ENCODE results near the gene RHBDL1. TPM values are rescaled to one million over a fixed set of nuclear protein-coding genes. Genes with fewer than 3 reads are reported as not detected.

RHBDL1 gene
- total and polyA plus RNA-seq, 9 of the 15 experiments (the other 6 are each of a cell fraction or from before 2014, with no cell fraction given) = 0.03 to 5.6 (median 1.3) TPM; not detected in 1

- TF ChIP-seq, protein P1, sequence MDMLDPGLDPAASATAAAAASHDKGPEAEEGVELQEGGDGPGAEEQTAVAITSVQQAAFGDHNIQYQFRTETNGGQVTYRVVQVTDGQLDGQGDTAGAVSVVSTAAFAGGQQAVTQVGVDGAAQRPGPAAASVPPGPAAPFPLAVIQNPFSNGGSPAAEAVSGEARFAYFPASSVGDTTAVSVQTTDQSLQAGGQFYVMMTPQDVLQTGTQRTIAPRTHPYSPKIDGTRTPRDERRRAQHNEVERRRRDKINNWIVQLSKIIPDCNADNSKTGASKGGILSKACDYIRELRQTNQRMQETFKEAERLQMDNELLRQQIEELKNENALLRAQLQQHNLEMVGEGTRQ (CRISPR knock-in tag; IDR thresholded peaks at IDR 0.05) = no peak
- TF ChIP-seq ZNF146 (CRISPR knock-in tag; IDR thresholded peaks at IDR 0.05; ENCODE audit: unreplicated experiment) (no peak), XRCC5 (IDR thresholded peaks at IDR 0.05; ENCODE audit: low read depth, low read length) (no peak), IRF9 (tag; IDR thresholded peaks at IDR 0.05) (no peak), ZBTB2 (IDR thresholded peaks at IDR 0.05) (no peak), E2F3 (CRISPR knock-in tag; IDR thresholded peaks at IDR 0.05) (no peak), WHSC1 (IDR thresholded peaks at IDR 0.05; ENCODE audit: low read length) (no peak), THRB (CRISPR knock-in tag; conservative IDR thresholded peaks at IDR 0.05) (no peak), TAF9B (IDR thresholded peaks at IDR 0.05; ENCODE audit: partially characterized antibody) (no peak), IFI16 (CRISPR knock-in tag; IDR thresholded peaks at IDR 0.05) (no peak), ZNF165 (CRISPR knock-in tag; IDR thresholded peaks at IDR 0.05; ENCODE audit: borderline replicate concordance) (no peak), PPARD (CRISPR knock-in tag; IDR thresholded peaks at IDR 0.05) (no peak), ZNF561 (CRISPR knock-in tag; conservative IDR thresholded peaks at IDR 0.05) (no peak), HEY1 (CRISPR knock-in tag; IDR thresholded peaks at IDR 0.05; ENCODE audit: borderline replicate concordance) (no peak), ZKSCAN8 (CRISPR knock-in tag; IDR thresholded peaks at IDR 0.05) (no peak), FOXM1 (IDR thresholded peaks at IDR 0.05; ENCODE audit: low read depth) (no peak), FOXM1 (CRISPR knock-in tag; IDR thresholded peaks at IDR 0.05; ENCODE audit: low read depth) (no peak), SNIP1 (IDR thresholded peaks at IDR 0.05; ENCODE audit: low read depth) (no peak), GATAD2A (IDR thresholded peaks at IDR 0.05) (no peak), TFAM (CRISPR knock-in tag; conservative IDR thresholded peaks at IDR 0.05) (no peak)
- TF ChIP-seq, protein P2, sequence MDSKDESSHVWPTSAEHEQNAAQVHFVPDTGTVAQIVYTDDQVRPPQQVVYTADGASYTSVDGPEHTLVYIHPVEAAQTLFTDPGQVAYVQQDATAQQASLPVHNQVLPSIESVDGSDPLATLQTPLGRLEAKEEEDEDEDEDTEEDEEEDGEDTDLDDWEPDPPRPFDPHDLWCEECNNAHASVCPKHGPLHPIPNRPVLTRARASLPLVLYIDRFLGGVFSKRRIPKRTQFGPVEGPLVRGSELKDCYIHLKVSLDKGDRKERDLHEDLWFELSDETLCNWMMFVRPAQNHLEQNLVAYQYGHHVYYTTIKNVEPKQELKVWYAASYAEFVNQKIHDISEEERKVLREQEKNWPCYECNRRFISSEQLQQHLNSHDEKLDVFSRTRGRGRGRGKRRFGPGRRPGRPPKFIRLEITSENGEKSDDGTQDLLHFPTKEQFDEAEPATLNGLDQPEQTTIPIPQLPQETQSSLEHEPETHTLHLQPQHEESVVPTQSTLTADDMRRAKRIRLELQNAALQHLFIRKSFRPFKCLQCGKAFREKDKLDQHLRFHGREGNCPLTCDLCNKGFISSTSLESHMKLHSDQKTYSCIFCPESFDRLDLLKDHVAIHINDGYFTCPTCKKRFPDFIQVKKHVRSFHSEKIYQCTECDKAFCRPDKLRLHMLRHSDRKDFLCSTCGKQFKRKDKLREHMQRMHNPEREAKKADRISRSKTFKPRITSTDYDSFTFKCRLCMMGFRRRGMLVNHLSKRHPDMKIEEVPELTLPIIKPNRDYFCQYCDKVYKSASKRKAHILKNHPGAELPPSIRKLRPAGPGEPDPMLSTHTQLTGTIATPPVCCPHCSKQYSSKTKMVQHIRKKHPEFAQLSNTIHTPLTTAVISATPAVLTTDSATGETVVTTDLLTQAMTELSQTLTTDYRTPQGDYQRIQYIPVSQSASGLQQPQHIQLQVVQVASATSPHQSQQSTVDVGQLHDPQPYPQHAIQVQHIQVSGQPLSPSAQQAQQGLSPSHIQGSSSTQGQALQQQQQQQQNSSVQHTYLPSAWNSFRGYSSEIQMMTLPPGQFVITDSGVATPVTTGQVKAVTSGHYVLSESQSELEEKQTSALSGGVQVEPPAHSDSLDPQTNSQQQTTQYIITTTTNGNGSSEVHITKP (IDR thresholded peaks at IDR 0.05; ENCODE audit: partially characterized antibody) = no peak
Observed at GRCh38 chr16:715477-716199, 40.2 kb downstream of the RHBDL1 start (continued).

Data from K562 (cell line).